HFFc6 (cell line): ENCODE results near the gene SPOCK1. TPM values are rescaled to one million over a fixed set of nuclear protein-coding genes. Genes with fewer than 3 reads are reported as not detected.
A peak's percentile ranks its signal among the peaks of the same experiment; 100 is the strongest.

ENCODE experiments used
- DNase-seq: peaks from one replicate; pipeline ENCODE4 v3.0.0-alpha.2; 2018
- H3K27ac Mint-ChIP-seq: 2 replicates; pipeline ENCODE4 v1.8.0; 2020; ENCODE audit warnings: mild to moderate bottlenecking, mixed read lengths
- H3K27me3 Mint-ChIP-seq: 2 replicates; pipeline ENCODE4 v1.8.0; 2021; ENCODE audit warnings: mild to moderate bottlenecking, moderate library complexity, mixed read lengths; ENCODE audit not compliant: insufficient read depth
- H3K36me3 Mint-ChIP-seq: 2 replicates; pipeline ENCODE4 v1.8.0; 2021; ENCODE audit warnings: low read depth, mixed read lengths
- H3K4me1 Mint-ChIP-seq: 2 replicates; pipeline ENCODE4 v1.8.0; 2020; ENCODE audit warnings: low read depth, mixed read lengths
- H3K4me3 Mint-ChIP-seq: 2 replicates; pipeline ENCODE4 v1.8.0; 2020; ENCODE audit warnings: mild to moderate bottlenecking, moderate library complexity, mixed read lengths
- H3K9me3 Mint-ChIP-seq: 2 replicates; pipeline ENCODE4 v1.8.0; 2020; ENCODE audit warnings: mild to moderate bottlenecking, mixed read lengths
- total RNA-seq, 6 experiments: library from RNA; stranded (reverse); fragmentation: NEBNext Ultra II Directional; extraction: Animal tissue kit (Norgen Biotek cat#: 25700); gene quantifications; 2 replicates in 1 of 6; 3 replicates in 5 of 6; pipeline ENCODE4 v1.2.3, GENCODE V29; 2021
- TF ChIP-seq, protein P1 (sequence below): fragments of 200-600 bp; sonication (generic); IDR thresholded peaks from 2 replicates; pipeline ENCODE4 v1.5.0; 2021; ENCODE audit warnings: antibody characterized with exemption, mild to moderate bottlenecking

Gene SPOCK1
- total RNA-seq, 6 experiments from 2014 or later = 111 to 170 (median 125) TPM

DNA sequence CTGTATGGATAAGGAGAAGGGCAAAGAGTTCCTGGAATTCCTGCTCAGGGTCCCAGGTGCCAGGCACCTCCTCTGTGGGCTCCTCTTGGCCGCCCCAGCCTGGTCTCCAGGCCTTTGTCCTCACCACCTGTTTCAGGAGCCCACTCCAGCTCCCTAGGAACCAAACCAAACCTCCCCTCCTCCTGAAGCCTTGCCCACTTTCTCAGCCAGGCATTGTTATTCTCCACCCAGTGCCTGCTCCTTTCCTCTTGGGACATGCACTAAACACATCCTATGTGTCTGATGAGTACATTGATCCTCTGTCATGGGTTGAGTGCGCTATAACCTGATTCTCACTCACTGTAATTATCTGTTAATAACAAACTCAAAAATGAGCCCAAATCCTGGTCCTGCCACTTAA is 189.8 kb downstream of the SPOCK1 start:
- Mint-ChIP-seq H3K27me3 (peaks cover 2% of the 10 kb centered on the region; the same call in 1 of the 2 replicates), H3K9me3 (no peaks in the 10 kb centered on the region), H3K4me3 (no peak overlapping the region), H3K36me3 (no peaks in the 10 kb centered on the region), H3K27ac (peak overlapping the region; percentile 95), H3K4me1 (peaks cover 61% of the 10 kb centered on the region)
- no peak for DNase-seq
- TF ChIP-seq, protein P1, sequence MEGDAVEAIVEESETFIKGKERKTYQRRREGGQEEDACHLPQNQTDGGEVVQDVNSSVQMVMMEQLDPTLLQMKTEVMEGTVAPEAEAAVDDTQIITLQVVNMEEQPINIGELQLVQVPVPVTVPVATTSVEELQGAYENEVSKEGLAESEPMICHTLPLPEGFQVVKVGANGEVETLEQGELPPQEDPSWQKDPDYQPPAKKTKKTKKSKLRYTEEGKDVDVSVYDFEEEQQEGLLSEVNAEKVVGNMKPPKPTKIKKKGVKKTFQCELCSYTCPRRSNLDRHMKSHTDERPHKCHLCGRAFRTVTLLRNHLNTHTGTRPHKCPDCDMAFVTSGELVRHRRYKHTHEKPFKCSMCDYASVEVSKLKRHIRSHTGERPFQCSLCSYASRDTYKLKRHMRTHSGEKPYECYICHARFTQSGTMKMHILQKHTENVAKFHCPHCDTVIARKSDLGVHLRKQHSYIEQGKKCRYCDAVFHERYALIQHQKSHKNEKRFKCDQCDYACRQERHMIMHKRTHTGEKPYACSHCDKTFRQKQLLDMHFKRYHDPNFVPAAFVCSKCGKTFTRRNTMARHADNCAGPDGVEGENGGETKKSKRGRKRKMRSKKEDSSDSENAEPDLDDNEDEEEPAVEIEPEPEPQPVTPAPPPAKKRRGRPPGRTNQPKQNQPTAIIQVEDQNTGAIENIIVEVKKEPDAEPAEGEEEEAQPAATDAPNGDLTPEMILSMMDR = no peak

DNA sequence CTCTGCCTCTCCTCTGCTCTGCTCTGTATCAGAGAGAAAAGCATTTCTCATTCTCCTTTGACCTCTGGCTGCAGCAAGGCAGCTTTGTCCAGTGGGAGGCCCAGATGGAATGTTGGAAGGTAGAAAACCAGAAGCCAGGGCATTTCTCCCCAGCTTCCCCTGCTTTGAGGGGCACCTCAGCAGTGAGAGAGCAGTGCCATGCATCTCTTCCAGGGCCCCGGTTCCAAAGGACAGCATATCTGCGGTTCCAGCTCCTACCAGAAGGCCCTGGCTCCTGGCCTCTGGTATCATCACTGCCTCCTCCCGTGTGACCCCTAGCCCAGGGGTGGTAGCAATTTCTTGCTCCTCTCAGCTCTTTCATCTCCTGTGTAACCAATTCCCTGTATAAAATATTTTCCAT is 190.8 kb downstream of the SPOCK1 start:
- no peak for DNase-seq
- no peaks in the 10 kb centered on the region for H3K27me3 Mint-ChIP-seq
- H3K9me3 Mint-ChIP-seq = no peaks in the 10 kb centered on the region
- peaks cover 61% of the 10 kb centered on the region for H3K4me1 Mint-ChIP-seq
- peak overlapping the region; percentile 32; the same call in 1 of the 2 replicates for H3K27ac Mint-ChIP-seq
- H3K4me3 Mint-ChIP-seq = no peak overlapping the region
- TF ChIP-seq, protein P1 = no peak
- H3K36me3 Mint-ChIP-seq = no peaks in the 10 kb centered on the region

DNA sequence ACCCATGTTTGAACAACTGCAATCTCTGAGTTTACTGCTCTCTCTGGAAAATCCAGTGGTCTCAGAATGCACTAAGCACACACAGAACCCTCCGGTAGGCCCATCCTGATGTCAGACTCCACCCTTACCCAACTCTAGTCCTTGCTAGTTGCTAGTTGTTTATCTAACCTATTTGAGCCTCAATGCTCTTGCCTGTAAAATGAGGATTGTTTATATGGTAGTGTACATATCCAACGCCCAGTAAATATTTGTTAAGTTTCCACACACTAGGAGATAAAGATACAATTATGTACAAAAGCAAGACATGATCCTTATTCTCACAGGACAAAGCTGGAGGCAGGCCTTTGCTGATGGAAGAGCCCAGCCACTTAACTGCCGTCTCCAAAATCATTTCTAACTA is 192.2 kb downstream of the SPOCK1 start:
- Mint-ChIP-seq H3K9me3 (no peaks in the 10 kb centered on the region), H3K27me3 (no peaks in the 10 kb centered on the region), H3K4me3 (no peak overlapping the region), H3K4me1 (peaks cover 52% of the 10 kb centered on the region), H3K36me3 (no peaks in the 10 kb centered on the region), H3K27ac (no peak overlapping the region)
- TF ChIP-seq, protein P1 = no peak
- DNase-seq = no peak

DNA sequence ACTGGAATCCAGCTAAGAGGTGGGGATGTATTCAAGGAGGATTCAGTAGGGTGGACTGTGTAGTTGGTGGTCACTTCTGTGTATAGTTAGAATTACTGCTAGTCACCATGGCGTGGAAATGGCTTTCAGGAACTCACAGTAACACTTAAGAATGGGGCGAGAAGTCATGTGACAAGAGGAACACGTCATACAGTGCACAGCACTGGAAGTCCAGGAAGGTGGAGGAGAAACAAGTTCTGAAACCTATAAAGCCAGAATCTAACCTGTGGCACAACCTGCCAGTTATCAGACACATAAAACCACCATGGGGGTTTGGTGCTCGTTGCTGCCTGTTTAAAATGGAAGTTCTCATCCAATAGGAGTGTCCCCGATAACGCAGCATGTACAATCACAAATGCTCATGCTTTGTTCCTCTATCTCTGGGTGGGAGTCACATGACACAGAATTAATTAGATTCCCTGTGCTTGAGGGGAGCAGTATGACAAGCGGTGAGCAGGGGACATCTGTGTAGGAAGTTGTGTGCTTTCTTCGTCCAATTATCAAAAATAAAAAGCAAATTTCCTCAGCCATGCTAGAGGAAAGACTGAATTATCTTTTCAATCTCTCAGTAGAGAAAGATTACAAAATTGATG is 193.0 kb downstream of the SPOCK1 start:
- Mint-ChIP-seq H3K36me3 (no peaks in the 10 kb centered on the region), H3K4me3 (no peak overlapping the region), H3K9me3 (no peaks in the 10 kb centered on the region), H3K27ac (no peak overlapping the region), H3K4me1 (peaks cover 52% of the 10 kb centered on the region), H3K27me3 (no peaks in the 10 kb centered on the region)
- DNase-seq = no peak
- TF ChIP-seq, protein P1 = no peak

DNA sequence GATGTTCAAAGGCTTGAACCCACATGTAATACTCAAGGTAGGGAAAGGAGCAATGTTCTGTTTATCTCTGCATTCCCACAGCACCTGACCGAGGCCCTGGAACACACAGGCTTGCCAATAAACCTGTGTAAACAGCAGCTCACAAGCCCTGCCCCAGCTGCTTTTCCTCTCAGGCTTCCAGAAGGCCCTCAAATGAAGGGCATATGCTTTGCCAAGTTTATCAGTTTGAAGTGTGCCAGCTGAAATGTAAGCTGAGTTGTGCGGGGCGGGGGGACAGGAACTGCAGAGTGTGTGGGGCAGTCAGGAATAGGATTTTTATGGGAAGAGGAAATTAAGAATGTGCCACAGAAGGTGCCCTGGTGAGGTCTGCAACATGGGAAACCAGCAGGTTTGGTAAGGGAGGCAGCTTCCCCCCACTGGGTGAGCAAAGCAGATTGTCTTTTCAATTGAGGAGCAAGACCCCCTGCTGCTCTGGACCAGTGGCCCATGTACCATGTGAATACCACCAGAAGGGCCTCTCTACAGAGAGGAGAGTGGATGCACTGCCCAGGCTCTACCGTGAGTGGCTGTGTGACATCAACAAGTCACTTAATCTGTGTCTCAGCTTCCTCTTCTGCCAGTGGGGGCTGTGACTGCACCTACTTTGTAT is 194.8 kb downstream of the SPOCK1 start:
- Mint-ChIP-seq H3K4me3 (no peak overlapping the region), H3K27ac (no peak overlapping the region), H3K27me3 (no peaks in the 10 kb centered on the region), H3K9me3 (no peaks in the 10 kb centered on the region), H3K4me1 (peaks cover 50% of the 10 kb centered on the region), H3K36me3 (no peaks in the 10 kb centered on the region)
- TF ChIP-seq, protein P1 = no peak
- DNase-seq = no peak
